ENCODE data around the gene CHCHD2. TPM values are rescaled to one million over a fixed set of nuclear protein-coding genes. Genes with fewer than 3 reads are reported as not detected.

The CHCHD2 gene
- total RNA-seq, 1 experiment from 2014 or later, result 218 TPM

DNA sequence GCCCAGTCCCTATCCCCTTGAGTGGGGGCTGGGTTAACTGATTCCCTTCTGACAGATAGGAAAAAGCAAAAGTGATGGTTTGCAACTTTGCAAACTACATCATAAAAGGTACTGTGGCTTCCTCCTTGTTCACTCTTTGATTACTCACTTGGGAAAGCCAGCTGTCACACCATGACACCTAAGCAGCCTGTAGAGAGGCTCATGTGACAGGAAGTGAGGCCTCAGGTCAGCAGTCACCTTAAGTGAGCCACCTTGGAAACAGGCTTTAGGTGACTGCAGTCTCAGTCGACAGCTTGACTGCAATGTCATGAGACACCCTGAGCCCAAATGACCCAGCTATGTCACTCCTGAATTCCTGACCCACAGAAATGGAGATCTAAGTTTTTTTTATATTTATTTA, 4.3 kb upstream of the CHCHD2 start:
- Histone ChIP-seq H3K23ac (ENCODE audit: insufficient read length, low read depth, low read length) (no peak overlapping the region), H3K14ac (ENCODE audit: insufficient read depth, low read length) (no peak overlapping the region), H3T11ph (ENCODE audit: low read length) (no peak overlapping the region), H3K9ac (ENCODE audit: extremely low read depth, insufficient read length, low read length) (no peak overlapping the region), H4K91ac (ENCODE audit: insufficient read length, low read depth, low read length) (no peak overlapping the region), H2BK12ac (ENCODE audit: insufficient read length, low read depth, low read length) (no peak overlapping the region), H3K4ac (ENCODE audit: low read depth, low read length) (no peak overlapping the region), H3K27me3 (ENCODE audit: insufficient read depth, low read length) (no peaks in the 10 kb centered on the region), H2AK5ac (ENCODE audit: insufficient read length, low read length) (no peak overlapping the region), H2BK15ac (ENCODE audit: low read depth, low read length) (no peak overlapping the region), H3K79me2 (ENCODE audit: insufficient read depth, low read length) (no peaks in the 10 kb centered on the region), H3K56ac (ENCODE audit: insufficient read length, low read depth, low read length) (no peak overlapping the region), H3K23me2 (ENCODE audit: insufficient read length, low read depth, low read length, poor library complexity, severe bottlenecking) (no peaks in the 10 kb centered on the region), H2BK120ac (ENCODE audit: low read depth, low read length, poor library complexity, severe bottlenecking) (no peak overlapping the region), H3K4me2 (ENCODE audit: insufficient read depth, insufficient read length, low read length) (no peak overlapping the region), H3K9me3 (ENCODE audit: control insufficient read depth, low read depth, low read length) (peaks cover 19% of the 10 kb centered on the region), H3K4me1 (ENCODE audit: insufficient read depth, low read length) (no peaks in the 10 kb centered on the region), H4K20me1 (ENCODE audit: control insufficient read depth, insufficient read depth, insufficient read length) (no peaks in the 10 kb centered on the region), H2BK20ac (ENCODE audit: low read depth, low read length, poor library complexity, severe bottlenecking) (no peak overlapping the region), H3K27ac (ENCODE audit: insufficient read length, low read depth, low read length) (no peak overlapping the region), H2BK5ac (ENCODE audit: insufficient read length, low read length) (no peak overlapping the region), H3K79me1 (ENCODE audit: insufficient read depth, low read depth, low read length, poor library complexity, severe bottlenecking) (no peaks in the 10 kb centered on the region), H4K8ac (replicated peaks; ENCODE audit: insufficient read length, low read depth, low read length) (no peak overlapping the region), H2AFZ (ENCODE audit: low read length) (no peak overlapping the region), H3K18ac (ENCODE audit: insufficient read length, low read depth, low read length) (no peak overlapping the region), H4K5ac (ENCODE audit: insufficient read length, low read depth, low read length) (no peak overlapping the region)
- no peak for DNase-seq
- Mint-ChIP-seq H3K36me3 (ENCODE audit: insufficient read depth in 1 of 3, low read depth in 3 of 3) (peaks cover 0 to 7% (median 5%) of the 10 kb centered on the region in 3 experiments; a peak in 3 of 7 replicates), H3K4me1 (peaks cover 3 to 6% of the 10 kb centered on the region in 2 experiments; a peak in 3 of 4 replicates), H3K4me3 (no peak overlapping the region), H3K9me3 (peaks cover 64 to 80% of the 10 kb centered on the region in 2 experiments), H3K27ac (no peak overlapping the region), H3K27me3 (ENCODE audit: low read depth) (no peaks in the 10 kb centered on the region; the same call in 1 of the 2 replicates)
- TF ChIP-seq, protein P1, sequence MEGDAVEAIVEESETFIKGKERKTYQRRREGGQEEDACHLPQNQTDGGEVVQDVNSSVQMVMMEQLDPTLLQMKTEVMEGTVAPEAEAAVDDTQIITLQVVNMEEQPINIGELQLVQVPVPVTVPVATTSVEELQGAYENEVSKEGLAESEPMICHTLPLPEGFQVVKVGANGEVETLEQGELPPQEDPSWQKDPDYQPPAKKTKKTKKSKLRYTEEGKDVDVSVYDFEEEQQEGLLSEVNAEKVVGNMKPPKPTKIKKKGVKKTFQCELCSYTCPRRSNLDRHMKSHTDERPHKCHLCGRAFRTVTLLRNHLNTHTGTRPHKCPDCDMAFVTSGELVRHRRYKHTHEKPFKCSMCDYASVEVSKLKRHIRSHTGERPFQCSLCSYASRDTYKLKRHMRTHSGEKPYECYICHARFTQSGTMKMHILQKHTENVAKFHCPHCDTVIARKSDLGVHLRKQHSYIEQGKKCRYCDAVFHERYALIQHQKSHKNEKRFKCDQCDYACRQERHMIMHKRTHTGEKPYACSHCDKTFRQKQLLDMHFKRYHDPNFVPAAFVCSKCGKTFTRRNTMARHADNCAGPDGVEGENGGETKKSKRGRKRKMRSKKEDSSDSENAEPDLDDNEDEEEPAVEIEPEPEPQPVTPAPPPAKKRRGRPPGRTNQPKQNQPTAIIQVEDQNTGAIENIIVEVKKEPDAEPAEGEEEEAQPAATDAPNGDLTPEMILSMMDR (conservative IDR thresholded peaks at IDR 0.05), result no peak
- WGBS (ENCODE audit: extremely low coverage, insufficient read length, low lambda C conversion rate), result no CpG with 5 or more reads among the region's 1 CpG

Measured in H9 (cell line).